Eye (tissue), 1 donor: ENCODE results near the gene AKR1A1.
"Not testable (repeated sequence)": the region's sequence is repeated elsewhere in the genome, so short reads cannot be mapped to it uniquely, and the experiment has no call there.

Source experiments
- DNase-seq: peaks from one replicate; pipeline ENCODE4 v3.0.0-alpha.2; 2015

The AKR1A1 gene

DNA sequence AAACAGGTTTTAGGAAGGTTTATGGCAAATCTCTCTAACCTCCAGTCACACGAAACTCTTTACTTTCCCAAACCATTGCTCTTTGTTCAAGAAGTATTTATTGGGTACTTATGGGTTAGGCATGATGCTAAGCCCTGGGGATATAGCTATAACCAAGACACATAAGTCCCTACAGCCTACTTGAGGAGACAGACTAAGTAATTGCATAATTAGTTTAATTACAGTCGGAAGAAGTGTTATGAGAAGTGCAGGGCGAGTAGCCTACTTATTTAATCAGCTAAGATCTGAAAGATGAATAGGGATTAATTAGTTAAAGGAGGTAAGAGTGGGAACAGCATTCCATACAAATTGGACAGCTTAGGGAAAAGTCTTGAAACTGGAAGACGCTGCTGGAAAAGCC lies 20.0 kb downstream of the AKR1A1 start:
- no peak for DNase-seq

DNA sequence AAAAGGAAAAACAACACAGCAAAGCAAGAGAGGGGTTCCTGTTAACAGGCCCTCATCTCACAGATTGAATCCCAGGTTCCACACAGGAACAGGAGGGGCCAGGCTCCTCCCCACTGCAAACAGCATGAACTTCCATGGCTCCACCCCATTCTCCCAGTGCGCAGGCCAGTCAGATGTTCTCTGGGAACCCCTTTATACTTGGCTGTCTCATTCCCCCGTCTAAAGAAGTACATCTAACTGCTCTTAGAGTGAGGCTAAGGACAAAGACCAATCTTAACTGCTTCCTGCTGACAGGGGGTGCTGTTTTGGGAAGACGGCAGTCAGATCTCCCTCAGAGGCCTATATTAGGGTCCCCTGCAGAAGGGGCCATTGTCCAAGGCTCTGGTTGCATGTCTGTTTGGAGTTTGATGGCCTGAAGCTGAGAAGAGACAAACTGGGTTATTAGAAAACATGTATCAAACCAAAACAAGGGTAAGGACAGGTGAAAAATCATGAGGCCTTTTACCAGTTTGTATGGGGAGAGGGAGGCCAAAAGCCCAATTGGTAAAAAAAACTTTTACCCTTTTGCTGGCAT lies 22.7 kb downstream of the AKR1A1 start:
- DNase-seq, result no peak

DNA sequence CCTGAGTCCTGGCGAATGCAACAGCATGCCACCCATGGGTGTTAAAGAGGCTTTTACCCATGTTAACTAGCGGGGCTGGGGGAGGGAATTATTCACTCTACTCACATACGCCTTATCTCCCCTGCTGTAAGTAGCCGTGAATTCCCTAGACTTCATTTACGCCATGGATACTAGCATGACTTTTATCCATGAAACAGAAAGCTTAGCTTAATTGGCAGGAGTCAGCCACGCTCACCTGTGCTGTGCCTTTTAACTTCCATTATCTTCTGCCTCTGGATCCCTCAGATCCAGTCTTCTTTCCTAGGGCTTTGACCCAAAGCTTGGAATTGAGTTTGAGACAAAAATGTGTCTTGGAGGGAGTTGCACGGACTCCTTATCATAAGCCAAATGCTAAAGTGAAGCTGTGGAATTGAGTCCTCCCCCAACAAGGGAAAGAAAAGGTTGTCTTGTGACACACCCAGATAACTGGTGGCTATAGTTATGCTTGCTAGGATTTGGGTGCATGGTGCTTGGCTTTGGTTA lies 23.5 kb downstream of the AKR1A1 start:
- DNase-seq, result no peak

DNA sequence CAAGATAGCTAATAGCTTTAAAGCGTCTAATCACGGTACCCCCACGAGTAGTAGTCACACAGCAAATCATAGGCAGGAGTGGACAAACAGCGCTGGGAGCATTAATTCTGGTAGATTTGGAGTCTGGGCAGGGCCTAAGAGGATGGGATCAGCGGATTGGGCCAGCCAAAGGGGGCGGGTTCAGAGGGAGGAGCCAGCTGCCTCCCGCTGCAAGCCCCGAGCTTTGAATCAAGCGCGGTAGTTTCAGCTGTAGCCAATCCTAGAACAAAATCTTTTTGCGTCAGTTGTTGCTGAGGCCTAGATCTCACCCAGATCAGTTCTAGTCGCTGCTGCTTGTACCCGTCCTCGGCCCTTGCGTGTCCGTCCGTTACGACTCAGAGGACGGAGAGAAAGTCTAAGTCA lies 32.6 kb downstream of the AKR1A1 start:
- peak; percentile 99 for DNase-seq

DNA sequence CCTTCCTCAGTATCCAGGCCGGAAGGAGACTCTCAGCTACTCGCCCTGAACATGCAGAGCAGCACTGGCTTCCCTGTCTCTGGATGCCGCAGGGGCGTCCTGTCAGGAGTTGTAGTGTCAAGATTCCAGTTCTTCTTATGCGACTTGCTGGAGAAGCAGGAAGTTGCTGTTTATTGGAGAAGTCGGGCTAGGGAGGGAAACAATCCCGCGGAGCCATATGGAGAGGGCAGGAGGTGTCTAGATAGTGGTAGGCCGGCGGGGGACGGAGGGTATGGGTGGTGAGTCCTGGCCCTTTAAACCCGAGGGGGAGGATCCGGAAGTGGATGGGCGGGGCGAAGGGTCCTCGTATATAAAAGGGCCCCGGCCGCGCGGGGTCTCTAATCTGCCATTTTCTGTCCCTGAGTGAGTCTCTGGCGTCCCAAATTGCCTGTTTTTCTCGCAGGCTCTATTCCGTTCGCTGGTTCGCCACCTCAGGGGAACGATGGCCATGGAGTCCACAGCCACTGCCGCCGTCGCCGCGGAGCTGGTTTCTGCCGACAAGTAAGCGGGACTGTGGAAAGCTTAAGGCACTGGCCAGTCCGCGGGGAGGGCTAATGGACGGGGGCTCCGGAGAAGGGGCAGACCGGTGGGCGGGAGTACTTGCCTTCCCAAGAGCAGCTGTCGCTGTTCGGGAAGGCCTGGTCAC lies 33.2 kb downstream of the AKR1A1 start, which contains the start of gene NASP:
Gene NASP (plus strand): TSS at position 376 of the 685 bp plus-strand sequence. CDS start 106 bp downstream, at position 482.
- peak; percentile 99 for DNase-seq

DNA sequence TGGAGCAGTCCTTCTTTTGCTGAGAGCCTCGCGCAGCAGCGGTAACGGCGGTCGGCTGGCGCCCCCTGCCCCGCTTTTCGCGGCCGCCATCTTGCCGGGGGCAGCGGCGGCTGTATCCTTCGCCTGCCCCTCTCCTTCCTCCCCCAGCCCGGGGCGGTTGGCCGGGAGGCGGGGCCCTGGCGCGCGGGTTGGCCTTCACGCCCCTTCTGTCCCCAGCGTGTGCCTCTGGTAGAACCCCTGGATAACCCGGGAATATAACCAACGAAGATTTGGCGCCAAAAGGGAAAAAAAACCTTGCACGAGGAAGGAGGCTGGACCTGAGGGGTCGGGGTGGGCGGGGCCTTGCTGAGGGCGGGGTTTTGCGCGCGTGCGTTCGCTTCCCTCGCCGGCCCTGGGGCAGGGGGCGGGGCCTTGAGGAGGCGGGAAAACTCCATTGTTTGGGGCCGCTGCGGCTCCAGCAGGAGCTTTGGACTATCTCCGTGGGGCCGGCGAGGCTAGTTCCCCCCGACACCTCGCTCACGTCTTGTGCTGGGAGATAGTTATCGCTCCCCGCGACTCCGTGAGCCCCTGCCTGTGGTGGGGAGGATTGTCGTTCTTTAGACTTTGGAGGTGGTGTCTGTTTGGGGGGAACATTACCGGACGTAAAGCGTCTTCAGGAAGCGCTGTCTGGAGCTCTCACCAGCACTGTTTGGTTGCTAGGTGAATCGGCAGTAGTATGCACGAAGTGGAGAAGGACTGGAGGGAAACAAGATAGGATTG lies 33.9 kb downstream of the AKR1A1 start:
- peak; percentile 98 for DNase-seq

DNA sequence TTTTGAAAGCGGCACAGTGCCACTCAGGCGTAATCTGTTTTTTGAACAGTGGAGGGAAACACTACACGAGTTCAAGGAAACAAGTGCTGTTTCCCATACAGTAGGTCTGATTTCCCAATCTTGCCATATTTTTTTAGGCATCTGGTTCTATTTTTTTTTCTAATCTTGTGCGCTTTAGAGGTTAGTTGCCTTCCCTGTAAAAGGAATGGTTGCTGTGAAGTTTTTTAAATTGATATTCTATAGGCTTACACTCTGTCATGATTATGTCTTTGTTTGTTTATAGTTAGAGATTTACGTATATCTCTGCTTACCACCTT lies 34.4 kb downstream of the AKR1A1 start:
- DNase-seq, result no peak

DNA sequence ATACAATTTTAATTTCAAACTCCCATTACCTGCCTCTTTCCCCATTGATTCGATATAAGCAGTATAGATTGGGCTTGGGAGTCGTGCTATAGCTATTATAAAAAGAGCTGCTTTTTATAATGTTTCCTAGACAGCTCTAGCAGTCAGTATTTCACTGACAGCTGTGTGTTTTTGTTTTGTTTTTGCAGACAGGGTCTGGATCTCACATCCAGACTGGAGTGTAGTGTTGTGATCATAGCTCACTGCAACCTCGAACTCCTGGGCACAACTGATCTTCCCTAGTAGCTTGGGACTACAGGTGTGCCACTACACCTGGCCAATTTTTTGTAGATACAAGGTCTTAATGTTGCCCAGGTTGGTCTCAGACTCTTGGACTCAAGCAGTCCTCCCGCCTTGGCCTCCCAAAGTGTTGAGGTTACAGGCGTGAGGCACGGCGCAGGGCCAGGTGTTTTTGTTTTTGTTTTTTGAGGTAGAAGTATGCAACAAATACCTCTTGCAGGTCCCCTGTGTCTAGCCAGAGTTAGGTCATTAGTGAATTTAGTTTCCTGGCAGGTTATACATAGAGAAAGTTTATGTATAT lies 35.0 kb downstream of the AKR1A1 start:
- peak; percentile 16 for DNase-seq

DNA sequence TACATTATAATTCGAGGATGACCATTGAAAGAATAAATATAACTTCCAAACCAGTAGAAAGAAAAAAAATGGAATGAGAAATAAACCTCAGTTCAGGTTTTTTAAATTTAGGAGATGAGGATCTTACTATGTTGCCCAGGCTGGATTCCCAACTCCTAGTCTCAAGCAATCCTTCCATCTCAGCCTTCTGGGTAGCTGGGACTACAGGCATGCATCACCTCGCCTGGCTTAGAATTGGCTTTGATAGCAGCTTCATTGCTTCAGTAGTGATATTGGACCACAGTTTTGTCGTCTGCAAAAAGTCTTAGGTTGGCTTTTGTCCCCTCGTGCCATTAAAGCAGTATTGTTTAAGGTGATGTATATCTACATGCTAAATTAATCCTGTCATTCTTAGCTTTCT lies 36.1 kb downstream of the AKR1A1 start:
- no peak for DNase-seq

DNA sequence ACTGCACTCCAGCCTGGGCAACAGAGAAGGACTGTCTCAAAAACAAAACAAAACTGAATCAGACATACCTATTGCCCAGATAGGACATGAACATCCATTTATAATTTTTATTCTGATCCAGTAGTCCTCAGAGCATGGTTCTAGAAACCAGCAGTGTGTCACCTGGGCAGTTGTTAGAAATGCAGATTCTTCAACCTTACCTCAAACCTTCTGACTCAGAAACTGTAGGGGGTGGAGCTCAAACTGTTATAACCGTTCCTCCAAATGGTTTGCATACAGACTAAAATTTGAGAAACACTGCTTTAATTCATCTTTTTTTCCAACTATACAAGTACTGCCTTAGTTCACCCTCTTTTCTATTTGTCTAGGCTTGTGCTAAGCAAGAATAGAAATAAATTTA lies 39.2 kb downstream of the AKR1A1 start:
- DNase-seq, result no peak

DNA sequence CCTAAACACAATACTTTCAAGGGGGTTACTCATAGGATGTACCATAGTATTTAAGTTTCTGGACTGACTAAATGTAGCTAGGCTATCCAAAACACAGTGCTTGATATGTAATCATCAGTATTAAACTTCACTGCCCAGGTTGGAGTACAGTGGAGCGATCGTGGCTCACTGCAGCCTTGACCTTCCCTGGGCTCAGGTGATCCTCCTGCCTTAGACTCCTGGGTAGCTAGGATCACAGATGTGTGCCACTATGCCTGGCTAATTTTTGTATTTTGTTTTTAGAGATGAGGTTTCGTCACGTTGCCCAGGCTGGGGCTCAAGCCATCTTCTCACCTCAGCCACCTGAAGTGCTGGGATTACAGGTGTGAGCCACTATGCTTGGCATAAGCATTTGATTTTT lies 43.8 kb downstream of the AKR1A1 start:
- DNase-seq, result no peak

DNA sequence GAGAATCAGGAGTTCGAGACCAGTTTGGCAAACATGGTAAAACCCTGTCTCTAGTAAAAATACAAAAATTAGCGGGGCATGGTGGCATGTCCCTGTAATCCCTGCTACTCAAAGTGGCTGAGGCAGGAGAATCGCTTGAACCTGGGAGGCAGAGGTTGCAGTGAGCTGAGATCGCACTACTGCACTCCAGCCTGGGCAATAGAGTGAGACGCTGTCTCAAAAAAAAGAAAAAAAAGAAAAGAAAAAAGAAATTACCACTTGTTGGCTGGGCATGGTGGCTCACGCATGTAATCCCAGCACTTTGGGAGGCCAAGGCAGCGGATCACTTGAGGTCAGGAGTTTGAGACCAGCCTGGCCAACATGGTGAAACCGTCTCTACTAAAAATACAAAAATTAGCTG lies 46.1 kb downstream of the AKR1A1 start:
- DNase-seq, result not testable (repeated sequence)

DNA sequence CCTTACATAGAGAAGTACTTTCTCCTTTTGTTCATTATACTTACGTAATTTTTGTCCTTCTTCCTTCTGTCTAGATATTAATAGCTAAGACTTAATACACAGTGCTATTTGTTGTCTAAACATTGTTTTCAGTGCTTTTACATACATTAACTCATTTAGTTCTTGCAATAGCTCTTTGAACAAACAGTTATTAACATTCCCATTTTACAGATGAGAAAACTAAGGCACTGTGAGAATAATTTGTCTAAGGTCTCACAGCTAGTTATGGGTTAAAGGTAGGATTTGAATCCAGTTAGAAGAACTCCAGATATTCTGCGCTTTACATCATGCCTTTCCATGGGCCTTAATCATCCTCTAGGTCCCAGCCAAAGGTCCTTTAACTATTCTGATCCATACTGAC lies 53.6 kb downstream of the AKR1A1 start:
- no peak for DNase-seq

DNA sequence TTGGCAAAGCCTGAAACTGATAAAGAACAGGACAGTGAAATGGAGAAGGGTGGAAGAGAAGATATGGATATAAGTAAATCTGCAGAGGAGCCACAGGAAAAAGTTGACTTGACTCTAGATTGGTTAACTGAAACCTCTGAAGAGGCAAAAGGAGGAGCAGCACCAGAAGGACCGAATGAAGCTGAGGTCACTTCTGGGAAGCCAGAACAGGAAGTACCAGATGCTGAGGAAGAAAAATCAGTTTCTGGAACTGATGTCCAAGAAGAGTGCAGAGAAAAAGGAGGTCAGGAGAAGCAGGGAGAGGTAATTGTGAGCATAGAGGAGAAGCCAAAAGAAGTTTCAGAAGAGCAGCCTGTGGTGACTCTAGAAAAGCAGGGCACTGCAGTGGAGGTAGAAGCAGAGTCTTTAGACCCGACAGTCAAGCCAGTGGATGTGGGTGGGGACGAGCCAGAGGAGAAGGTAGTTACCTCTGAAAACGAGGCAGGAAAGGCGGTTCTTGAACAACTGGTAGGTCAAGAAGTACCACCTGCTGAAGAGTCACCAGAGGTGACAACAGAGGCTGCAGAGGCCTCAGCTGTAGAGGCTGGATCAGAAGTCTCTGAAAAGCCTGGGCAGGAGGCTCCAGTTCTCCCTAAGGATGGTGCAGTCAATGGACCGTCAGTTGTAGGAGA lies 56.9 kb downstream of the AKR1A1 start:
- no peak for DNase-seq

DNA sequence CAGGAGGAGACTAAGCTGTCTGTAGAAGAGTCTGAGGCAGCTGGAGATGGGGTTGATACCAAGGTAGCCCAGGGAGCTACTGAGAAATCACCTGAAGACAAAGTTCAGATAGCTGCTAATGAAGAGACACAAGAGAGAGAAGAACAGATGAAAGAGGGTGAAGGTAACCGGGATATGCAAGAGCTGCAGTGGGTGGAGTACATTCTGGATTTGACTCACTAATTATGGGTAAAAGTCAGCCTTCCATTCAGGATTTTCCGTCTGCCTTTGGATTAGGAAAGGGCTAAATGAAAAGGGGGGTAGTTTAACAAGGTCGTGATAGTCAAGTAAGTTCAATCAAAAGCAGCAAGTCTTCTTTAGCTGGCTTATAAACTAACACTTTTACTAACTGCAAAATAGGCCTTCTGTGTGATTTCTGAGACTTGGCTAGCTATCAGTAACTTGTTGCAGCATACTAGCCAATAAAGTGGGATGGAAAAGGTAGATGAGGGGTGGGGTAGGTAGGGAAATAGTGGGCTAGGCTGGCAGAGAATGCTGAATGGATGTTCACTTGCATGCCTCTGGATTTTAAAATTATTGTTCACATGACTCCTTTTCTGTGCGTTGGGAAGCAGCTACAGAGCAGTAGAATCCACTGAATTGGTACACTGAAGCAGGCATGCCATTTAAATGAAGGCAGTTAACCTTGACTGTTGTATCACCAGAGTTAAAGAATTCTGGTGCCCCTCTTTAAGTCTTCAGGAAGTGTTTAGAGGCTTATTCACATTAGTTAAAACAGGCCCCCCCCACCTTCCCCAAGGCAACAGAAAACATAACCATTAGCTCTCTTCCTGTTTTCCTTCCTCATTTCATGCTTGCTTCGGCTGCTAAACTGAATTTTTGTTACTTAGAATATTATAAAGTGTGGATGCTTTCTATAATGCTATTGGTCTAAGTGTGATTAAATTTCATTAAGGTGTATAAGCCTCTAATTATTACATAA lies 57.8 kb downstream of the AKR1A1 start:
- DNase-seq, result no peak

DNA sequence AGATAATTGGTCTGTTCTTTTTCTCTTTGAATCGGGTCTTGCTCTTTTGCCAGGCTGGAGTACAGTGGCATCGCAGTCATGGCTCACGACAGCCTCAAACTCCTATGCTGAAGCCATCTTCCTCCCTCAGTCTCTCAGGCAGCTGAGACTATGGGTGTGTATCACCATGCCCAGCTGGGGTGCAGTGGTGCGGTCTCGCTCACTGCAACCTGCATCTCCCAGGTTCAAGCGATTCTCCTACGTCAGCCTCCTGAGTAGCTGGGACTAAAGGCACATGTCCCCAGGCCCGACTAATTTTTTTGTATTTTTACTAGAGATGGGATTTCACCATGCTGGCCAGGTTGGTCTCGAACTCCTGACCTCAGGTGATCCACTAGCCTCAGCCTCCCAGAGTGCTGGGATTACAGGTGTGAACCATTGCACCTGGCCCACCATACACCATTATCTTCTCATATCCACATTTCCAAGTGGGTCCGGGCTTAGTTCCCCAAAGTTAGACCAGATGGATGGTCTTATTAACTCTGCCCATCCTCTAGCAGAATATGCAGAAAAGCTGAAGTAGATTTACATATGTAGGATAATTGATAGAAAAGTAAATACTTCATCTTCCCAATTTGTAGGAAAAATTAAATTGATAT lies 60.1 kb downstream of the AKR1A1 start:
- no peak for DNase-seq

DNA sequence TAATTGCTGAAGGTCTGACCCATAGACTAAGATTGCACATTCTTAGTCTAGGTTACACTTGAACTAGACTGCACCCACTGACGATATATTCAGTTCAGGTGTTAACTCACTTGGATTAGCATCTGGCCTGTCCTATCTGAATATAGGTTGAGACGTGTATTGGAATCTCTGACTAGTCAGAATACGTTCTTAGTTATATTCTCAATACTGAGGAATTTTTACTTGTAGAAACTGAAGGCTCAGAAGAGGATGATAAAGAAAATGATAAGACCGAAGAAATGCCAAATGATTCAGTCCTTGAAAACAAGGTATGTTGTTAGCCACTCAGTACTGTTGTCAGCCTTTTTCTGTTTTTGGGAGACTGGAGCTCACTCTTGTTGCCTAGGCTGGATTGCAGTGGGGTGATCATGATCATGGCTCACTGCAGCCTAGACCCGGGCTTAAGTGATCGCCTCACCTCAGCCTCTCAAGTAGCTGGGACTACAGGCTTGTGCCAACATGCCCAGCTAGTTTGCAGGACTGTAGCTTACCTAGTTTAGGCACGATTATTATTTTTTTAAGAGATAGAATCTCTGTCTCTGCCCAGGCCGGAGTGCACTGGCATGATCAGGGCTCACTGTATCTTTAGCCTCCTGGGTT lies 62.4 kb downstream of the AKR1A1 start:
- no peak for DNase-seq

DNA sequence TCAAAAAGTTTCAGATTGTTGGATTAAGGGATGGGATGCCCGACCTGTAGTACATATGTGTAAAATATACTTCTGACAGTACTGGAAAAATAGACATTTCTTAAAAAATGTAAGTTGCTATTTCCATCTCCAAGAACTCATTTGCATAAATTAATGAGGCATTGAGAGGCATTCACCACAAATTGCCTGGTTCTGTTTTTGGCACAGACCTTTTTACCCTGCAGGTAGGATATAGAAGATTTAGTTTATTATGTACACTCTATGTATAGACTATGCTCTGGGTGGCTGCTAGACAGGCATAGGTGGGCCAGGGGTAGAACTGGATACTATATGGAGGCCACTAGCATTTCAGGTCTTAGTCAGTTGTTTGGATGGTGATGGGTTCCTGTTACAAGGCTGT lies 65.3 kb downstream of the AKR1A1 start:
- DNase-seq, result no peak

DNA sequence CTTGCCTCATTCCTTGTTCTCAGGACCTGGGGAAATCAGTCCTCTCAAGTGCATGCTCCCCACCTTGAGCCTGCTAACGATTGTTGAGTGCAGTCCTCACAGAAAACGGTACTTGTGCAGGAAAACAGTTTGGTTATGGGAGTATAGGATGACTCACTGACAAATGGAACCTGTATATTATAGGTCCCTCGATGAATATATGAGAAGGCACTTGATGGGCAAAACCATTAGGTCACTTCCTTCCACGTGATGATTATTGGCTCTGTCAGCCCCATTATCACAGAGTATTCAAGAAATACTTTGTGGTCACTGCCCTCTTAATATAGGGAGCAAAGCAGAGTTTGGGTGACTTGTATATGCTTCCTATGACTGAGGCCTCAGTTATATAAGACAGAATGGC lies 67.0 kb downstream of the AKR1A1 start:
- no peak for DNase-seq

DNA sequence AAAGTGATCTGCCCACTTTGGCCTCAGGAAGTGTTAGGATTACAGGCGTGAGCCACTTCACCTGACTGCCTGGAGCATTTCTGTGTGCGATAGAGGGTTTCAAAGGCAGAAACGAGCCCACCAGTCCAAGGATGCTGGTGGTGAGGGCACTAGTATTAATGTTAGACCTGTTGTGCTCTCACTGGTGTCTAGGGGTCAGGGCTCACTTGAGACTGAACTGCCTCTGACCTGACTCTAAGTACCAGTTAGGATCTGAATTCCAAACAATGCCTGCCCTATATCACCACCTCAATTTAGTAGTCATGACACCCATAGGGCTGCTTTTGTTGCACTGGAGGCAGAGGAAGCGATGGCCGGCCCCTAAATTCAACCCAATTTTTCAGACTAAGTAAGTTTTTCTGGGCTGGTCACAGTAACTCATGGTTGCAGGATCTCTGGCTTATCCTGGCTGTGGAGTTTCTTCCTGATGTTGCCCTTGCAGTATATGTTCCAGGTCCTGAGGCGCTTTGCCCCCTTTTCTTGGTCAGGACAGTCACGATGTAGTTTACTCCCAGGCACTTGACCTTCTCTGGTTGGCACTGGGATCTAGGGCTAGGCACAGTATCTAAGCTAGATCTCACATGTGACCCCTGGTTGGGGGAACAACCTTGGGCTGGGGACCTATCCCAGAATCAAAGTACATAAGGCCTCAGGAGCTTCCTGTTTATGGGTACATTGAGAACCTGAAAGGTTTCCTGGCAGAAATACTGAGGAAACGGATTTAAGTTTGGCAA lies 68.7 kb downstream of the AKR1A1 start:
- DNase-seq, result no peak
